GM18909 (cell line): ENCODE measurements around the gene YPEL3.
"Not testable (repeated sequence)": the region's sequence is repeated elsewhere in the genome, so short reads cannot be mapped to it uniquely, and the experiment has no call there.

ENCODE experiments used
- ATAC-seq: cut with Tn5 transposase; IDR thresholded peaks from one replicate; pipeline ENCODE4 v1.9.1; 2021; ENCODE audit warnings: mild to moderate bottlenecking; ENCODE audit not compliant: unreplicated experiment, poor library complexity

YPEL3 gene, protein sequence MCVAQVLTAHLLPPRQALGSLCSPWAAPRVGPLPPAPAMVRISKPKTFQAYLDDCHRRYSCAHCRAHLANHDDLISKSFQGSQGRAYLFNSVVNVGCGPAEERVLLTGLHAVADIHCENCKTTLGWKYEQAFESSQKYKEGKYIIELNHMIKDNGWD

DNA sequence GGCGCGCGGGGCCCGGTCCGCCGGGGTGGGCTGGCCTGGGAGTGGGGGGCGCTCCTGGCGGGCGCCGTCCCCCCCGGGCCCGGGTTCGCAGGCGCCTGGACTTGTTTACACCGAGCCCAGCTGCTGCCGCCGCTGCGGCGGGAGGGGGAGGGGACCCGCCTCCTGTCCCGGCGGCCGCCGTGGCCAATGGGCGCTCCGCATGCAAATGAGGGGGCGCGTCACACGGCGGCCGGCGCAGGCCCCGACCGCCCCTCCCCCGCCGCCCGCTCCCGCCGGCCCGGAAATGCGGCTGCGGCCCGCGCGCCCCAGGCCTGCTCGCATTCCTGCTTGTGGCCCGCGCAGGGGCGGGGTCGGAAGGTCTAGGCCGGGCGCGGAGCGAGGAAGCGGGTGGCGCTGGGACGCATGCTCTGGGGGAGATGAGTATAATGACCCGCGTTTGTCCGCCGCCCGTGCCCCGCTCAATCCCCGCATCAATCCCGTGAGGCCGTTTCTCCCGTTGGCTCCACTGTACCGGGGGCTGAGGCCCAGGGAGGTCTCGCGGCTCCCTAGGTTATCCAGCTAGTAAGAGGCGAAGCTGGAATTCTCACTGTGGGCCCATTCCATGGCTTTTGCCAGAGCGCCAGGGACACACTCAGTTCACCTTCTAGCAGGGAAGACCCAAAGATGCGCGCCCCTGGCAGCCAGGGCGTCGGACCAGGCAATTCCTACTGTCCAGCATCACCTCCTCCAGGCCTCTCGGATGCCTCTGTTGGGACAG lies at the start of gene YPEL3:
Gene YPEL3, minus strand, starts transcription at position 109 of the 757 bp plus-strand sequence. CDS start 731 bp downstream, outside the sequence.
- peak; percentile 48 for ATAC-seq

DNA sequence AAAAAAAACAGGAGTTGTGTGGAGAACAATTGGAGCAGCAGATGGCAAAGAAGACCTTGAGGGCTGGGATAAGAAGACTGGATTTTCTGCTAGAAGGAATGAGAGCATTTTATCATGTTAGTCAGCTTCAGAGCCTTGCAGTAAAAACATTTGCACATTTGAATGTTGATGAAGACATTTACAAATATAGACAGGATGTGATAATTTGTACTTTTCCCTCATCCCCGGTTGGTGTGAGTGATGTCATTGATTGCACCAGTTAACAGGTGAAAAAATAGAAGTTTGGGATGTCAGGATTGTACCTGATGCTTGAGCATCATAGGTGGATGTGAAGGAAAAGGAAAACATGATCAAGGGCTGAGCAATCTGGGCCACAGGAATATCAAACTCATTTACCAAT lies 49.6 kb upstream of the YPEL3 start:
- no peak for ATAC-seq

DNA sequence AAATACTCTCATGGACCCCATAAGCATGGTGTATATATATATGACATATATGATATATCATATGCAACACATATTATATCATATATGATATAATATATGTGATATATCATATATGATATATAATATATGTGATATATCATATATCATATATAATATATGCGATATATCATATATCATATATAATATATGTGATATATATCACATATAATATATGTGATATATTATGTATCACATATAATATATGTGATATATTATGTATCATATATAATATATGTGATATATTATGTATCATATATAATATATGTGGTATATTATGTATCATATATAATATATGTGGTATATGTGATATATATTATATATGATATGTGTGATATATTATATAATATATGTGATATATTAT lies 48.9 kb upstream of the YPEL3 start:
- no peak for ATAC-seq

DNA sequence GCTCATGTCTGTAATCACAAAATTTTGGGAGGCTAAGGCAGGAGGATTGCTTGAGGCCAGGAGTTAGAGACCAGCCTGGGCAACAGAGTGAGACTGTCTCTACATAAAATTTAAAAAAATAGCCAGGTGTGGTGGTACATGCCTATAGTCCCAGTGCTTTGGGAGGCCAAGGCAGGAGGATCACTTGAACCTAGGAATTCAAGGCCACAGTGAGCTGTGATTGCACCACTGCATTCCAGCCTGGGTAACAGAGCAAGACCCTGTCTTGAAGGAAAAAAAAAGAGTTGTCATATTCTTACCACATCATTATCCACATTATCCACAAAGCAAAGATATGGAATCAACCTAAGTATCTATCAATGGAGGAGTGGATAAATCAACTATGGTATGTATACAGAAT lies 48.0 kb upstream of the YPEL3 start:
- no peak for ATAC-seq

DNA sequence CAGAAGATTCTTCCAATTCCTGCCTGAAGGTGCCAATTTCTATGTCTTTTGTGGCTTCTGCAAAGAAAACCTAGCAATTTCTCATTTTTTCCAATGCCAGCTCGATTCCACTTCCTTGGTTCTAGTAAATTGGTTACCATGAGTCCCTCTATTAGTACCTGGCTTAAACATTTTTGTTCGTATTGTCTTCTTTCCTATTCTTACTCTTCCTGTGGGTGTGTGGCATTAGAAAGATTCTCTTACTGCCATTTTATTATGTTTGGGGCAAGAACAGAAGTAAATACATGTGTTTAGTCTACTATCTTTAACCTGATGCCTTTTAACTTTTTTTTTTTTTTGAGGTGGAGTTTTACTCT lies 47.3 kb upstream of the YPEL3 start:
- ATAC-seq, result no peak

DNA sequence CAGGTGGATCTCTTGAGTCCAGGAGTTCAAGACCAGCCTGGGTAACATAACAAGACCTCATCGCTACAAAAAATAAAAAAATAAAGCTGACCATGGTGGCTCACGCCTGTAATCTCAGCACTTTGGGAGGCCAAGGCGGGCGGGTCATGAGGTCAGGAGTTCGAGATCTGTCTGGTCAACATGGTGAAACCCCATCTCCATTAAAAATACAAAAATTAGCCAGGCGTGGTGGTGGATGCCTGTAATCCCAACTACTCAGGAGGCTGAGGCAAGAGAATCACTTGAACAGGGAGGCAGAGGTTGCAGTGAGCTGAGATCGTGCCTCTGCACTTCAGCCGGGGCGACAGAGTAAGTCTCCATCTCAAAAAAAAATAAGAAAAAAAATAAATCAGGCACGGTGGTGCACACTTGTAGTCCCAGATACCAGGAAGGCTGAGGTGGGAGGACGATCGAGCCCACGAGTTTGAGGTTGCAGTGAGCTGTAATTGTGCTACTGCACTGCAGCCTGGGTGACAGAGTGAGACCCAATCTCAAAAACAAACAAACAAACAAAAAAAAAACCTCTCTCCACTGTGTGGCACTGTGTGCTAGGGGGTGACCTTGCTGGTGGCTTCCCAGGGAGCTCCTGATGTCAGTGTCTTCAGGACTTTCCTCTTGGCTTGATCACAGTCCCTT lies 46.8 kb upstream of the YPEL3 start:
- no peak for ATAC-seq

DNA sequence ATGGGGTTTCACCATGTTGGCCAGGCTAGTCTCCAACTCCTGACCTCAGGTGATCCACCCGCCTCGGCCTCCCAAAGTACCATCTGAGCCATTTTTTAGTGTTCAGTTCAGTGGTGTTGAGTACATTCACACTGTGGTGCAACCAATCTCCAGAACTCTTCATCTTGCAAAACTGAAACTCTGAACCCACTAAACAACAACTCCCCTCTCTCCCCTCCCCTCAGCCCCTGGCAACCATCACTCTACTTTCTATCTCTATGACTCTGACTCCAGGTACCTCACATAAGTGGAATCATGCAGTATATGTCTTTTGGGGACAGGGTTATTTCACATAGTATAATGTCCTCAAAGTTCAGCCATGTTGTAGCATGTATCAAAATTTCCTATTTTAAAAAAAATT lies 45.7 kb upstream of the YPEL3 start:
- ATAC-seq, result no peak

DNA sequence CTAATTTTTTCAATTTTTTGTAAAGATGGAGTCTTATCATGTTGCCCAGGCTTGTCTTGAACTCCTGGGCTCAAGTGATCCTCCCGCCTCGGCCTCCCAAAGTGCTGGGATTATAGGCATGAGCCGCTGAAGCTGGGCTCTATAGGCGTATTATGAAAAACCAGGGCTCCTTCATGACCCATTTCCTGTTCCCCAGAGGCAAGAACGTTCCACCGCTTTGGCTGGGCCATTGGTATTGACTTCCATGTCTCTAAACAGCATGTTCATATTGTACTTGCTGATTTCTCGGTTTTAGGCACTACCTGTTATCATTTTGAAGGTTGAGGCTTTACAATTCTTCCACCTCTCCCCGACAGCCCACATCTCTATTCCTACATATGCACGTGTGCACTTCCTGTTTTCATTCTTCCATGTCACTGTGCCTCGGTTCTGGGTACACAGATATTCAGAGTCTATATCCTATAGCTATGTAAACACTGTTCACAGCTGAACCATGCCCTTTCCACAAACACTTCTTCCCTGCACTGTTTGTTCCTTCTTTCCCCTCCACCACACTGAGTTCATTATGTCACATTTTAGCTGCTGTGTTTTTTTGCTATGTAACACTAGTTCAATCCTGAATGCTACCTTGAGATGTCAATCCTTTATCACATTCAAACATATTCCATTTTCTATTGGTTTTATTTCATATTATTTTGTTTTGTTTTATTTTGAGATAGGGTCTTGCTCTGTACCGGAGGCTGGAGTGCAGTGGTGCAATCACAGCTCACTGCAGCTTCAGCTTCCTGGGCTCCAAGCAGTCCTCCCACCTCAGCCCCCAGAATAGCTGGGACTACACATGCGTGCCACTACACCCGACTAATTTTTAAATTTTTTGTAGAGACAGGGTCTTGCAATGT lies 43.8 kb upstream of the YPEL3 start:
- no peak for ATAC-seq

DNA sequence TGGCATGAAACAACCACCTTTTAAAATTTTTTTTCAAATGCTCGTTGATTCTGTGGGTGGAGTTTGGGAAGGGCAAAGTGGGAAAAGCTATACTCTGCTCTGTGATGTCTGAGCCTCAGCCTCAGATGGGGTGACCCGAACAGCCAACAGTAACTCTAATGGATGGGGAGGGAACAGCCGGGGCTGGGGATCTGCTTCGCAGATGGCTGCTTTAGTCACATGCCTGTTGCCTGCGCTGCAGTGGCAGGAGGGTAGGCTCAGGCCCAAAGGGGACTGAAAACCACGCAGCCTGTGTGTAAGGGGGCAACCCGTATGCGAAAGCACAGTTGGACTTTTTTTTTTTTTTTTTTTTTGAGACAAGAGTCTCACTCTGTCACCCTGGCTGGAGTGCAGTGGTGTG lies 41.9 kb upstream of the YPEL3 start:
- ATAC-seq, result no peak

DNA sequence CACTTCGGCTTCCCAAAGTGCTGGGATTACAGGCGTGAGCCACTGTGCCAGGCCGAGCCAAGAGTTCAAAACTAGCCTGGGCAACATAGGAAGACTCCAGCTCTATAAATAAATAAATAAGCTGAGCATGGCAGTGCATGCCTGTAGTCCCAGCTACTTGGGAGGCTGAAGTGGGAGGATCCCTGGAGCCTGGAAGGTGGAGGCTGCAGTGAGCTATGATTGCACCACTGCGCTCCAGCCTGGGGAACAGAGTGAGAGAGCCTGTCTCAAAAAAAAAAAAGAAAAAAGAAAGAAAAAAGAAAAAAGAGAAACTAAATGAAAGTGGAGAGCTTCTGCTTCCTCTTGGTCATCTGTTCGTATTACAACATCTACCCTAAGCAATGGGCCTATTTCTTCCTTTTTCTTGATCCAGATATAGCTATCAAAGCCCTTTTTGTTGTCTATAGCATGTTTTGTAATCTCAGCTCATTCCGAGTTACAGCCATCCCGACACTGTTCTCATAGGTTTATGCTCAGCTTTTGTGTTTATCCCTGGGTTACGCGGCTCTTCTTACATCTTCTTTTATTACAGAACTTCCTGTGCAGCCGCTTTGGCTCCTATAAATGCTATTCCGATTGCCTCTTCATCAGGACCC lies 41.1 kb upstream of the YPEL3 start:
- no peak for ATAC-seq

DNA sequence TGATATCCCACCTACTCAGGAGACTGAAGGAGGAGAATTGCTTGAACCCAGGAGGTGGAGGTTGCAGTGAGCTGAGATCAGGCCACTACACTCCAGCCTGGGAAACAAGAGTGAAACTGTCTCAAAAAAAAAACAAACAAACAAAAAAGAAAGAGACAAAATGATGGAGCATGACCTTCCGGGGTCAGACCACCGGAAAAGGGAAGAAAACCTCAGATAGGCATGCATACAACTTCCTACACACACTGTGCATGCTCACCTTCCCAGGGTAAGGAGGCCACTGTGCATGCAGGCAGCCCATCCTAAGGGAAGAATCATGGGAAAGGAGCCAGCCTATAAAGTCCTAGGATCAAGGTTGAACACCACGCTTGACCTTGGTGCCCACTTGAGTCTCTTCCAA lies 36.6 kb upstream of the YPEL3 start:
- no peak for ATAC-seq

DNA sequence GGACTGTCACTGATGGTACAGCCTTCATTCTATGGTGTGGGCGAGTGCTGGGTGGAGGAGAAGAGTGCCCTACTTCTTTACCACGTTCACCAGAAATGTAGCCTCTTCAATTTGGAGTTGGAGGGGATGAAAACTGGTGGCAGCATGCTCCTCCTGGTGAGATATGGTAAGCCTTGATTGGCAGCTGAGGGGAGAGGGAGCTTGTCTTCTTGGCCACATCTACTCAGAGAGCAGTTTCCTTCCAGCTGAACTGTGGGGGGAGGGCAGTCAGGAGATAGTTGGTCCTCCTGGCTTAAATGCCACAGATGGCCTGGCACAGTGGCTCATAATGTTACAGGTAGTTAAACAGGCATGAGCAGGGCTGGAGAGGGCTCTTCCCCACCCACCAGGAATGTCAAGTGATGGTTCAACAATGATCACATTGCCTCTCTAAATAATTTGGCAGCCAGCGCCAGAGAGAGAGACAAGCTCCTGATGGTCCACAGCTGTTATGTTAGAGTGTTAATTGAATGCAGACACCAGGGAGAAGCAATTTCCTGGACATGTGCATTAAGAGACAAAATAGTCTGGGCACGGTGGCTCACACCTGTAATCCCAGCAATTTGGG lies 36.0 kb upstream of the YPEL3 start:
- ATAC-seq, result no peak

DNA sequence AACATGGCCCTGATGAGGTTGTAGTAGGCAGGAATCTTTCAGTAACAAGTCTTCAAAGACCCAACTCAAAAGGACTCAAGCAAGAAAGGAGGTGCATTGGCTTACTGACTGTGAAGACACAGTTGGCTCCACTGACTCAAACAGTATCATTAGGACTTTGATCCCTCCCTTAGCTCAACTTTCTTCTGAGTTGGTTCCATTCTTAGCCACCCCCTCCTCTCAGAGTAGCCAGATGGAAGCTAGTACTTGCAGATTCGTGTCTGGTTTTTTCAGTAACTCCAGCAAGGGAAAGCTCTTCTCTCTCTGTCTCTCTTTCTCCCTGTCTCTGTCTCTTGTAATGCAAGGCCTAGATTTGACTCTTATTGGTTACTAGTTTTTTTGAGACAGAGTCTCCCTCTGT lies 32.0 kb upstream of the YPEL3 start:
- no peak for ATAC-seq

DNA sequence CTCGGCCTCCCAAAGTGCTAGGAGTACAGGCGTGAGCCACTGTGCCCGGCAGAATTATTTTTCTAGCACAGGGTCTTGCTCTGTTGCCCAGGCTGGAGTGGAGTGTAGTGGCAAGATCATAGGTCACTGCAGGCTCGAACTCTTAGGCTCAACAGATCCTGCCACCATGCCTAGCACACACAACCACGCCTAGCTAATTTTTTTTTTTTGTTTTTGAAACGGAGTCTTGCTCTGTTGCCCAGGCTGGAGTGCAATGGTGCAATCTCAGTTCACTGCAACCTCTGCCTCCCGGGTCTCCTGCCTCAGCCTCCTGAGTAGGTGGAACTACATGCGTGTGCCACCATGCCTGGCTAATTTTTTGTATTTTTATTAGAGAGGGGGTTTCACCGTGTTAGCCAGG lies 29.7 kb upstream of the YPEL3 start:
- ATAC-seq, result not testable (repeated sequence)

DNA sequence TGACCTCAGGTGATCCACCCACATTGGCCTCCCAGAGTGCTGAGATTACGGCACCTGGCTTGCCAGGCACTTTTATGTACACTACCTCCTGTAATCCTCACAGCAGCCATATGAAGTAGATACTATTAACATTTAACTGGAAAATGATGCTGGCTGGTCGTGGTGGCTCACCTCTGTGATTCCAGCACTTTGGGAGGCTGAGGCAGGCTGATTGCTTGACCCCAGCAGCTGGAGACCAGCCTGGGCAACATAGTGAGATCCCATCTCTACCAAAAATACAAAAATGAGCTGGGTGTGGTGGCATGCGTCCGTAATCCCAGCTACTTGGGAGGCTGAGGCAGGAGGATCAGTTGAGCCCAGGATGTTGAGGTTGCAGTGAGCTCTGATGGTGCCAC lies 29.0 kb upstream of the YPEL3 start:
- no peak for ATAC-seq

DNA sequence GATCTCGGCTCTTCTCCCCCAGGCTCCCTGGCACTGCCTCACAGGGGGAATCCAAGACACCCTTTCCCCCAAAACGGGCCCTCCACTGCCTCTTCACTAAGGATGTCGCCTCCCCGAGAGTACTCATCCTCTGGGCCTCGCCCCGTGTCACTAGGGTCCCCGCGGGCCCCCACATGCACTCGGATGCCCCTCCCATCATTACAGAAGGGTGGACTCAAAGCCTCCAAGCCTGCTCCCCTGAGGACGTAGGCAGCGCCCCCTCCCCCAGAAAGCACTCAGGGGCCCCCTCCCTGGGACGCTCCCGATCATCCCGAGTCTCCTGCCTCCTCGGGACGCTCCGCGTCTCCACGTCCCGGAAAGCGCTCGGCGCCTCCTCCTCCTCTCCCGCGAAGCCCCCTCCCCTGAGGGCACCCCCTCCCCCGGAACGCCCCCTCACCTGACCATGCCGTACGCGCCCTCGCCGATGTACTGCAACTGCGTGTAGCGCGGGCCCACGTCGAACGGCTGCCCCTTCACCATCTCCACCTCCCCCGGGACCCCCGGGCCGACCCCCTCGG lies 26.7 kb upstream of the YPEL3 start:
- ATAC-seq, result no peak

DNA sequence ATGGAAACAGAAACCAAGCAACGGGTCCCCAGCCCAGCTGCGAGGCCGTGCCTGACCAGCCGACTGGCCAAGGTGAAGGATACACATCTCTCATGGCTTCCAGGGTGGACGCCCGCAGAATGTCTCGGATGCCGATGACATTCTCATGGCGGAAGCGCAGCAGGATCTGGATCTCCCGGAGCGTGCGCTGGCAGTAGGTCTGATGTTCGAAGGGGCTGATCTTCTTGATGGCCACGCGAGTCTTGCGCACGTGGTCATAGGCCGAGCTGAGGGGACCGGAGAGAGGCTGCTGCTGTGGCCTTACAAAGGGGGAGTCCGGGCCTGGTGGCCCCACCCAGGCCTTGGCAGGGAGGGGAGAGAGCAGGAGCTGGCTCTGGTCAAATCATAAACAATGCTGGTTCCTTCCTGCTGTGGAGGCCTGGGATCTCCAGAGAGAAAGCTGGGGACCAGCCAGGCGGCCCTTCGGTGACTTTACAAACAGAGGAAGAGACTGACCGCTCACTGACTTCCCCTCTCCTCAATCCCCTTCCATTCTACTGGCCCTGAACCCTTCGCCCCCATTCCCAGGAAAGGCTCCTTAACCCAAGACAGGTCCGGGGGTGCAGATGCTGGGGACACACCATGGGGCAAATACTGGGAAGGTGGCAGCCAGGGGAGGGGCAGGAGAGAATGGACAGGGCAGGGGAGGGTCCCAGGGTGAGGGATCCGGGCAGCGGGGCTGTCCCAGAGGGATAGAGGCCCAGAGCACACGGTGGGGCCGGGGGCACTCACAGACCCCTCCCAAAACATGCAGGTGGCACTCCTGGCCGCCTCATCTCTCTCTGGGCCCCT lies 25.9 kb upstream of the YPEL3 start:
- no peak for ATAC-seq

DNA sequence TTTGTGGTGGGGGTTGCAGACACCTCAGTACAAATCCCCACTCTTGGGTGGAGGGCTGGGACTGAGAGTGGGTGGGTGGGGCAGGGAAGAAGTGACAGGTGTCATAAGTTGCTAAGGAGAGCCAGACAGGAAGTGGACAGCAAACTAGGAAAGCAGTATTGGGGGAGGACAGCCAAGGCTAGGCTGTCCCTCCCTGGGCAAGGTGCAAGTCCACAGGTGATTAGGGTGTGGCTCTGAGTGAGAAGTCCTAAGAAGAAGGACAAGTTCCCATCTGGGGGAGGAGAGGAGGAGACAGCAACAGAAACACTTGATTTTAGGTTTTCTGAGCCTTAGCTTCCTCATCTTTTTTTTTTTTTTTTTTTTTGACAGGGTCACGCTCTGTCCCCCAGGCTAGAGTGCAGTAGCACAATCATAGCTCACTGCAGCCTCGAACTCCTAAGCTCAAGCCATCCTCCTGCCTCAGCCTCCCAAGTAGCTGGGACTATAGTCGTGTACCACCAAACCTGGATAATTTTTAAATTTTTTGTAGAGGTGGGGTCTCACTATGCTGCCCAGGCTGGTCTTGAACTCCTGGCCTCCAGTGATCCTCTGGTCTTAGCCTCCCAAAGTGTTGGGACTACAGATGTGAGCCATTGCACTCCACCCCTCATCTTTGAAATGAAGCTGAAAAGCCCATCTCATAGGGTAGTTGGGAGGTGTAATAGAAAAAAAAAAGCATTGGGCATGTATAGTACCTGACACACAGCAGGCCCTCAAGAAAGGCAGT lies 24.5 kb upstream of the YPEL3 start:
- ATAC-seq, result no peak
